K562 (cell line): ENCODE measurements around the gene ACSL6. TPM values are rescaled to one million over a fixed set of nuclear protein-coding genes. Genes with fewer than 3 reads are reported as not detected.

Source experiments
- CBFA2T2 ChIP-seq: fragments of 450-650 bp; conservative IDR thresholded peaks from 2 replicates; pipeline ENCODE4 v1.6.1; 2017; ENCODE audit warnings: mild to moderate bottlenecking
- CUX1 ChIP-seq: fragments of 200-800 bp; sonication (Bioruptor generic); IDR thresholded peaks from 2 replicates; pipeline ENCODE4 v1.6.1; 2016; ENCODE audit warnings: missing genetic modification characterization, missing compliant biosample characterization
- E2F5 ChIP-seq: sonication (generic); formaldehyde crosslinking; IDR thresholded peaks from 2 replicates; pipeline ENCODE4 v1.8.0; 2022; ENCODE audit warnings: mild to moderate bottlenecking, missing genetic modification reagents
- ETV1 ChIP-seq: fragments of 450-650 bp; conservative IDR thresholded peaks from 2 replicates; pipeline ENCODE4 v1.6.1; 2016; ENCODE audit warnings: missing genetic modification characterization, control low read depth, low read depth, missing compliant biosample characterization
- GATA2 ChIP-seq: sonication (generic); formaldehyde crosslinking; IDR thresholded peaks from 2 replicates; pipeline ENCODE4 v1.4.0; 2020; ENCODE audit warnings: mild to moderate bottlenecking, missing genetic modification reagents
- MBD2 ChIP-seq: sonication (generic); IDR thresholded peaks from 2 replicates; pipeline ENCODE4 v1.6.1; 2016; ENCODE audit warnings: low read depth, borderline replicate concordance
- MTA2 ChIP-seq: fragments of 450-650 bp; IDR thresholded peaks from 2 replicates; pipeline ENCODE4 v1.6.1; 2016; ENCODE audit warnings: low read depth
- NCOA4 ChIP-seq: fragments of 450-650 bp; IDR thresholded peaks from 2 replicates; pipeline ENCODE4 v1.6.1; 2018; ENCODE audit warnings: mild to moderate bottlenecking; ENCODE audit not compliant: partially characterized antibody
- RNF2 ChIP-seq: sonication (generic); IDR thresholded peaks from 2 replicates; pipeline ENCODE4 v1.6.1; 2016
- SMARCE1 ChIP-seq: fragments of 450-650 bp; IDR thresholded peaks from 2 replicates; pipeline ENCODE4 v1.7.1; 2016; ENCODE audit warnings: mild to moderate bottlenecking
- TAL1 ChIP-seq: fragments of 450-650 bp; IDR thresholded peaks from 2 replicates; pipeline ENCODE4 v1.6.1; 2016; ENCODE audit warnings: mild to moderate bottlenecking
- TCF3 ChIP-seq: sonication (generic); formaldehyde crosslinking; IDR thresholded peaks from 2 replicates; pipeline ENCODE4 v1.4.0; 2020; ENCODE audit warnings: mild to moderate bottlenecking, missing genetic modification reagents
- TCF7 ChIP-seq: sonication (generic); IDR thresholded peaks from 2 replicates; pipeline ENCODE4 v1.6.1; 2016; ENCODE audit warnings: antibody characterized with exemption, borderline replicate concordance
- TEAD4 ChIP-seq, 2 experiments: sonication (generic) in 1 of 2; formaldehyde crosslinking in 1 of 2; IDR thresholded peaks; 2 replicates each; pipeline versions ENCODE4 v1.6.1 to v1.8.0; 2012 to 2022; ENCODE audit warnings: borderline replicate concordance in 1 of 2, inconsistent platforms in 1 of 2, low read length in 1 of 2, mild to moderate bottlenecking in 1 of 2, missing genetic modification reagents in 1 of 2
- TRIM24 ChIP-seq, 2 experiments: fragments of 450-650 bp; IDR thresholded peaks; 2 replicates each; pipeline ENCODE4 v1.6.1; 2016
- ZBED1 ChIP-seq: IDR thresholded peaks from 2 replicates; pipeline ENCODE4 v1.6.1; 2014
- ZBTB33 ChIP-seq: sonication (generic); formaldehyde crosslinking; IDR thresholded peaks from 2 replicates; pipeline ENCODE4 v1.8.1; 2023; ENCODE audit warnings: mild to moderate bottlenecking, missing genetic modification reagents
- ZFP91 ChIP-seq: sonication (generic); formaldehyde crosslinking; IDR thresholded peaks from 2 replicates; pipeline ENCODE4 v1.8.0; 2022; ENCODE audit warnings: mild to moderate bottlenecking, missing genetic modification reagents
- ZNF76 ChIP-seq: fragments of 250-450 bp; sonication (Bioruptor Pico); IDR thresholded peaks from 2 replicates; pipeline ENCODE4 v1.4.0; 2020; ENCODE audit warnings: mild to moderate bottlenecking, moderate library complexity, borderline replicate concordance
- polyA plus RNA-seq, 8 experiments: library from polyadenylated mRNA; depleted of rRNA in 4 of 8; stranded (reverse) in 5 of 8; unstranded in 3 of 8; fragments of >200 nt; fragmentation: Nextera tagmentation in 2 of 8; fragmentation: Illumina TruSeq in 1 of 8; extraction: Ambion mirVana in 2 of 8; extraction: Trizol in 1 of 8; gene quantifications; 2 replicates each; pipeline versions ENCODE4 v1.2.1 to v1.2.3, GENCODE V29; 2011 to 2014; ENCODE audit warnings: inconsistent platforms in 1 of 8, missing spikeins in 1 of 8
- total RNA-seq, 7 experiments: library from RNA; depleted of rRNA in 6 of 7; stranded (reverse); fragments of >200 nt in 6 of 7; fragmentation: Illumina TruSeq in 2 of 7; extraction: Trizol in 2 of 7; gene quantifications; 2 replicates each; pipeline versions ENCODE4 v1.2.1 to v1.2.3, GENCODE V29; 2011 to 2021; ENCODE audit warnings: low replicate concordance in 1 of 7

ACSL6 gene
- total and polyA plus RNA-seq, 9 of the 15 experiments (the other 6 are each of a cell fraction or from before 2014, with no cell fraction given), result 0.50 to 1.5 (median 0.69) TPM

GRCh38 chr5:131994533-131995226 lies 16.8 kb downstream of the ACSL6 start (continued):
- TF ChIP-seq ETV1 (0 out of 2 replicates have a peak, but pooled peaks have one; percentile 15), E2F5 (CRISPR knock-in tag) (peak; percentile 36; the same call in 1 of the 2 replicates), CBFA2T2 (peak; percentile 97), TCF3 (CRISPR knock-in tag) (peak; percentile 99), RNF2 (peak; percentile 97), ZBTB33 (0 out of 2 replicates have a peak, but pooled peaks have one; percentile 39), MBD2 (peak; percentile 41; the same call in 1 of the 2 replicates), ZBED1 (peak; percentile 79; the same call in 1 of the 2 replicates), NCOA4 (peak; percentile 4), TAL1 (peak; percentile 97), SMARCE1 (peak; percentile 91), TEAD4 (IDR thresholded peaks at IDR 0.05; ENCODE audit: low read length) (peak; percentile 99), TEAD4 (CRISPR knock-in tag; IDR thresholded peaks at IDR 0.05; ENCODE audit: borderline replicate concordance) (0 out of 2 replicates have a peak, but pooled peaks have one; percentile 31), ZFP91 (CRISPR knock-in tag) (peak; percentile 28; the same call in 1 of the 2 replicates), MTA2 (peak; percentile 95), TCF7 (peak; percentile 95), GATA2 (CRISPR knock-in tag) (peak; percentile 97), CUX1 (CRISPR knock-in tag) (0 out of 2 replicates have a peak, but pooled peaks have one; percentile 45), ZNF76 (CRISPR knock-in tag) (no peak), TRIM24 (IDR thresholded peaks at IDR 0.05) (peak; percentile 93 to 96)
